ENCODE data around the gene TTLL6.
A peak's percentile ranks its signal among the peaks of the same experiment; 100 is the strongest.

Gene TTLL6

GRCh38 chr17:48760411-48760810 is 56.6 kb downstream of the TTLL6 start:
- DNase-seq (ENCODE audit: low read depth in 3 of 3) = no peak

DNA sequence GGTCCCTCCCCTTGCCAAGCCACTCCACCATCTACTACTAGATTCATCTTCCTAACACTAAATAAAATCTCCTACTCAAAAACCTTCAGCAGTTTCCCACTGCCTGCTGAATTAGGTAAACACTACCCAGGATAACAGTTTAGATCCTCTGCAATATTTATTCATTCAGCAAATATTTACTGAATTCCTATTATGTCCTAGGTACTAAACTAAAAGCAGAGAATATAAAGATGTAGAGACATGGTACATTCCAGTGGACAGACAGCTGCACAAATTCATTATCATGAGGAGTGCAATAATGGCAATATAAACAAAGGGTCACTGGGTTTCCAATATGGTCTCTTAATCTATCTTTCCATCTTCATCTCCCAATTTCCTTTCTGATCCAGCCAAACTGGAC is 57.7 kb downstream of the TTLL6 start:
- no peak for DNase-seq (ENCODE audit: low read depth in 3 of 3)

- no peak for DNase-seq (ENCODE audit: low read depth in 3 of 3)
Measured at GRCh38 chr17:48757524-48757961, 59.5 kb downstream of the TTLL6 start.

DNA sequence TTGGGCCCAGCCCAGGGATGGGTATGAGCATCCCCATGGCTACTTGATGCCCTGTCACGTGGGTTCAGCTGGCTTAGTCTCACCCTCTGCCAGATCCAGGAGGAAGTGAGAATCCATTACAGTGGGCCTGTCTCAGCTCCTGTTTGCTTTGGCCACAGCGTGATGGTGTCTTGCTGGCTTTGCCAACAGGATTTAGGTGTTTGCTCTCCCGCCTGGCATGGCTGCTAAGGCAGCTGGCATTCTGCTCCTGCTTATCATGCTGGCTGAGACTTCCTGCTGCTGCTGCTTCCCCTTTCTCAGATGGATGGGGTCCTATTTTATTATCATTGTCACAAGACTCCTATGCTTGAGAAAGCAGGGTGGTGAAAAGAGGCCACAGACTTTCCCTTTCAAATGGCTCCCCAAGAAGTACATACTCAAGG is 60.2 kb downstream of the TTLL6 start:
- DNase-seq (ENCODE audit: low read depth in 3 of 3) = no peak

GRCh38 chr17:48755356-48755755 is 61.7 kb downstream of the TTLL6 start:
- no peak for DNase-seq (ENCODE audit: low read depth in 3 of 3)

DNA sequence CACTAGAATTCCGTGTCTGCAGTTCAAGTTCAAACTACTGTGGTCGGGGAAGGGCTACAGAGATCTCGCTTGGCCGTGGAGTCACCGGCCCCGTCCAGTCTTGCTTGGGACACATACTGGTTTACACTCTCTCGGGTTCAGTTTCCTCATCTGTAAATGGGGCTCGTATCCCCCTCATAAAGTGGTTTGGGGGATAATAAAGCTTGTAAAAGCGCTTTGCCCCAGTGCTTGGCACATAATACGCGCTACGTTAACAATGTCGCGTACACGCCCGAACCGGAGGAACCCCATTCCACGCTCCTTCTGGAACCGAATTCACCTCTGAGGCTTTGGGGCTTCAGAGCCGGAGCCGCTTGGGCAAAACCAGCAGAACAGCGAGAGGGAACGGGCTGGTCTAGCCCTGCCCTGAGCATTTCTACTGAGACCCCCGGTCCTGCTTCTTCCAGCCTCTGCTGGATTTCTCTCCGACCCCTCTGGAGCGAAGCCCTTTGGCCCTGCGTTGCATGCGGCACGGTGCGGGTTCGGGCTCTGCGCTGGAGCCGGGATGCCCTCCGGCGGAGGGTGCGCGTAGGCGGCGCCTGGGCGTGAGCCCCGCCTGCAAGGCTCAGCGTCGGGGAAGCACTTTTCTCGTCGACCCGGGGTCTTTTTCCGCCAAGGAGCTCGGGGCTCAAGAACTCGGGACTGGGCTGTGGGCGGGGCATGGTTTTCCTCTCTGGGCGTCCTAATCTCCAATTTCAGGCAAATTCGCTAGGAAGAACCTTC is 62.3 kb downstream of the TTLL6 start:
- DNase-seq (ENCODE audit: low read depth in 3 of 3) = peak in 1 of 3 experiments; percentile 8

DNA sequence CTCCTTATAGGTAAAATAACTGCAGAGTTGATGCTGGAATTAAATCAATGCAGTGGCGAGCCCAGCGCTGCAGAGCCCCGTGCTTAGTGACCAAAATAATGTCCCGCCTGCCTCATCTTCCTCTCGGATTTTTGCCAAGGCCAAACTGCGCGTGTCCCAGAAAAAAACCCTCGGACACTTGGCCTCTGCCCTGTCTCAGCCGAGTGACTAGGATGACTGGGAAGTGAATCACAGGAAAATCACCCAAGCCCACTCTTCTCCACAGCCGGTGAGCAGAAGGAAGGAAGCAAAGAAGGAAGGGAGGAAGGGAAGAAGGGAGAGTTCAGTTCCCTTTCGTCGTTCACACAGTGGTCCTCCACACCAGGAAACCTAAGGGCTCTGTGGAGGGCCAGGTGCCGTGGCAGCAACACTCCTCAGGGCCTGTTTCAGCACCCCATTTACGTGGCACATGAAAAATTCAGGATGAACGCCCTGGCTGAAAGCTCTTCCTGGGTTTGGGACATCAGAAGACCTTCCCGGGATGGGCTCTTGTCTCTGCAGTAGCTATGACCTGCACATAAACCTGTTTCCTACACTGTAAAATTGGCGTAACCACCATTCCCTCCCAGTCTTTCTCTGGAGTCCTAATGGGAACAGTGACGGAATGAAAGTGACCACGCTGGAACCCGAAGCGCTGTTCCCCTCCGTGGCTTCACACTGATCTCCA is 63.1 kb downstream of the TTLL6 start:
- DNase-seq (ENCODE audit: low read depth in 3 of 3) = no peak

- DNase-seq (ENCODE audit: low read depth in 3 of 3) = no peak
Measured at GRCh38 chr17:48752399-48753288, 64.4 kb downstream of the TTLL6 start.

DNA sequence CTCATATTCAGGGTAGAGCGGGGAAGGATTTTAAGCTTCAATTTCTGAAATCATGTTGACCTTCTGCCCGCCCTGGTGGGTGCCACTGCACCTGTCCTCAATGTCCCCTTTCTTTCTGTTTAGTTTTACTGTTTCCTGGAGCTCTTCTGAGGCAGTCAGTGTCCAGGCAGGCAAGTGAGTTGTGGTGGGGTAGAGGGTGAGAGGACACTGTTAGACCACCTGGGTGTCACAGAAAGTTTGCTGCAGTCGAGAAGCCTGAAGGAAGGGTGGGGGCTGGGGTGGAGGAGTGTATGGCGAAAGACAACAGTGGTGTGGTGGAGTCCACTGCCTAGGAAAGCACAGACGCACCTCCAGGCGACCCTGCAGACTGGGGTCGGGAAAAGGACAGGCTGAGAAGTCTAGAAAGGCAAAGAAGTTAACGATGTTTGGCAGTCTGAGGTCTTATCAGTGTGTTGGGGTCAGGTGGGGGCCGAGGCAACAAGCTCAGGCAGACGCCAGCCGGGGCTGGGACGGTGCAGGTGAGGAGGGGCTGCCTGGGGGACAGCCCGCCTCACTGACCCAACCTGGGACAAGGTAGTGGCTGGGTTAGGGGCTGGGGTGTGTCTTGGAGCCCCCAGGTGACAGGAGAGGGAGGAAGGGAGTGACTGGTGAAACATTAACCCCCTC is 65.2 kb downstream of the TTLL6 start:
- no peak for DNase-seq (ENCODE audit: low read depth in 3 of 3)

- no peak for DNase-seq (ENCODE audit: low read depth in 3 of 3)
Measured at GRCh38 chr17:48751172-48751571, 65.9 kb downstream of the TTLL6 start.

DNA sequence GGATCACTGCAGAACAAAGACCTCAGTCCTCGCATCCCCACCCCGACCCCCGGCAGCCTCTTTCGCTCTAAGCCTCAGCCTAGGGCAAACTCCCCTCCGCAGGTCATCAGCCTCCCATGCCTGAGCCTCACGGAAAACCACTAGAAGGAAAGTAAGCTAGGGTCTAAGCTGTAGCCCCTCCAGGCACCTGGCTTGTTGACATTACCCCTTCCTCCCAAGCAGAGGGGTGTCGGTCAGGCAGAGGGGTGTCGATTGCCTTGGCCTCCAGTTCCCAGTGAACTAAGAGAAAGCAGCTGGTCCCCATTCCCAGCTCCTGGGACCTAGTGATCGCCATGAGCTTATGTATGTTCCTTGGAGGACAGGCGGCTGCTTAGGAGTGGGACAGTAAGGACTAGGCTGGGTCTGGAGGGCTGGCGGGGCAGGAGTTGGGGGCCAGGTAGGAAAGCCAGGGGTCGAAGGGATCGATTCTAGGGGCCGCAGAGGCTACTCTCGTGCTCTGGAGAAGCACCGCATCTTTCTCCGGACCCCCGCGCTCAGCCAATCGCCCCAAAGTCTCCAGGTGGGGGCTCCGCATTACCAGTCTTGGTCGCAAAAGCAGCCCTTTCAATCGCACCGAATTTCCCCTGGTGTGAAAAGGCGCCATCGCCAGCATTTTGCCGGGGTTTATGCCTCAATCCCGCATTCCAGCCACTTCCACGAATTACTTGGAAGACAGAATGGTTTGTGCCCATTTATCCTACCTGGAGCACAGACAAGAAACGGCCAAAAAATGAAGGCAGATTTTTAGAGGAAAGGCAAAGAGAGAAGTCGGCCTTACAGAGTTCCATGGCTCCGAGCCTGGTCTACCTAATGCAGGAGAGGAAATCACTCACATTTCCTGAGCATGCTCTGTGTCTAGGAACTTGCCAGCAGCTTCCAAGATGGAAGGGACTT is 67.1 kb downstream of the TTLL6 start:
- no peak for DNase-seq (ENCODE audit: low read depth in 3 of 3)

- DNase-seq (ENCODE audit: low read depth in 3 of 3) = no peak
Measured at GRCh38 chr17:48748718-48749566, 68.1 kb downstream of the TTLL6 start.

- no peak for DNase-seq (ENCODE audit: low read depth in 3 of 3)
Measured at GRCh38 chr17:48747445-48748363, 69.3 kb downstream of the TTLL6 start.

DNA sequence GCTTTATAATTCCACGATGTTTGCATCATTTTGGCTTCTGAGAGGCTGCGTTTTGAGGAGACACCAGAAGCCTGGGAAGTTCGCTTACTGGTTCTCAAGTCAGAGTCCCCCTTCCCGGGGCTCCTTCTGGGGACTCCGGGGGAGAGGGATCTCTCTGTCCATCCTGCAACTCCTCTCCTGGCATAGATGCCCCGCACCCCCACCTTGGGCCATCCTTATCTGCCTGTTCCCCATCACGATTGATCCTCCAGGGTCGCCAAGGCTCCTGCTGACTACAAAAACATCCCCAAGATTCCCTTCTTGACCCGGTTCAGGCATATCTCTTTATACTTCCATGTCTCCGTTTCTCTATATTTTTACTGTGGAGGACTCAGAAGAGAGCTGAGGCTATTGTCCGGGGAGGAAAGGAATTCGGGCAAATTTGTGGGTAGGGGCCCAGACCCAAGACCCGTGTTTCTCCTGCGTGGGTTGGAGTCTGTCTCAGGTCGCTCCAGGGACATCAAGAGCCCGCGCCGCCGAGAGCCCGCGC is 70.0 kb downstream of the TTLL6 start:
- DNase-seq (ENCODE audit: low read depth in 3 of 3) = no peak

DNA sequence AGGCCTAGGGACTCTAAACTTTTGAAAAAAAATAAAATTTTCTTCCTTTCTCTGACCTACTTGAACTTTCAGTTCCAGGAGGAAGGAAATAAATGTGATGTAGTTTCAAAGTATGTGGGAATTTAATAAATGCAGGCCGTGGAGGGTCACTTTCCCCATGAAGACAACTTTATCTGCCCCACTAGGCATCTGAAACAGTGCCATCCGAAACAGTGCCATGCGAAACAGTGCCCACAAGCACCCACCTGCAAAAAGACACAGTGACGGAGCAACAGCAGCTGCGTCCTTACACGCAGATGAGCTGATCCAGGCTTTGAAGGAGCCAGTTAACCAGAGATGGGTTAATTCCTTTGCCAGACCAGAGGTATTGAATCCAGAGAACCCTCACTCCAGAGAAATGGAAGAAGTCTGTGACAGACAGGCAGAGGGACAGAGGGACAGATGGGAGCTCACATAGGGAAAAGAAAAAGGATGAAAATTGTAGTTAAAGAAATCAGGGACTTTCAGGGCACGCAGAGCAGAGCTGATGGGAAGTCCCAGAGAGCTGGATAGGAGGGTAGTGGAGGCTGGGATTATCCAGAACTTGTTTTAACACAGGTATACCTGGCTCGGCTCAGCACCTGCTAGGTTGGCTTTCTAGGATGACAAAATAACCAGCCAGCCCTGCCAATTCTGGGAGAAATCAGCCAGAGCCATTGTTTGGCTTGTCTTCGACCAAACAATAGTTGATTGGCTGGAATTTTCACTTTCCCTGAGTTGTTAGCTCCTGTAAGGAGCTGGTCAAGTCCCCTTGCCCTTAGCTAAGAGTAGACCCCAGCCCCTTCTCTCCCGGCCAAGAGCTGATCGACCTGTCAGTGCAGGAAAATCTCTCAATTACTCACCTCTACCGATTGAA is 71.4 kb downstream of the TTLL6 start:
- DNase-seq (ENCODE audit: low read depth in 3 of 3) = no peak

DNA sequence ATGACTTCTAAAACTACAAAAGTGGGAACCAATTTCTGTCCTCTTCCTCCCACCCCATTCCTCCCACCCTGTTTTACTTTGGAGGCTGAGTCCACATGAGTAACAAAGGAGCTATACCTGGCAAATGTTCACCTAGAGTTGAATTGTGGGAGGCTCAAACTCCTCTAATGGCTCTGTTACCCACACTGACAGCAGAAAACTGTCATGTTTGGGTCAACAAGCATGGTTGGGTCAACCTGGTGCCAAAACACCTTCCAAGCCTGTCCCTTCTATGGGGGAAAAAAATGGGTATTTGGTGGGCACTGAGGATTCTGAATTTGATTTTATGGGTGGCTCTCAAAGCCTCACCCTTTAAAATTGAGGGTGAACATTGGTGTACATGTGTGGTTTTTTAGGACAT is 76.5 kb downstream of the TTLL6 start:
- no peak for DNase-seq (ENCODE audit: low read depth in 3 of 3)

GRCh38 chr17:48738803-48739526 is 78.1 kb downstream of the TTLL6 start:
- no peak for DNase-seq (ENCODE audit: low read depth in 3 of 3)
